Panc1 (cell line): ENCODE measurements around the gene RPL7A.

Experiments used
- POLR2AphosphoS5 ChIP-seq: IDR thresholded peaks from 2 replicates; pipeline ENCODE4 v1.6.1; 2012; ENCODE audit warnings: mild to moderate bottlenecking, low read depth, low read length, moderate library complexity
- TF ChIP-seq, protein P1 (sequence below): fragments of 450-650 bp; IDR thresholded peaks from 2 replicates; pipeline ENCODE4 v1.5.1; 2017; ENCODE audit warnings: mild to moderate bottlenecking
- TF ChIP-seq, protein P2 (sequence below), 2 experiments: IDR thresholded peaks; 2 replicates each; pipeline ENCODE4 v1.6.1; 2011 to 2012; ENCODE audit warnings: low read depth in 2 of 2, control low read depth in 1 of 2, low read length in 1 of 2, mild to moderate bottlenecking in 1 of 2, moderate library complexity in 1 of 2; ENCODE audit not compliant: insufficient read depth in 1 of 2

- TF ChIP-seq, protein P1, sequence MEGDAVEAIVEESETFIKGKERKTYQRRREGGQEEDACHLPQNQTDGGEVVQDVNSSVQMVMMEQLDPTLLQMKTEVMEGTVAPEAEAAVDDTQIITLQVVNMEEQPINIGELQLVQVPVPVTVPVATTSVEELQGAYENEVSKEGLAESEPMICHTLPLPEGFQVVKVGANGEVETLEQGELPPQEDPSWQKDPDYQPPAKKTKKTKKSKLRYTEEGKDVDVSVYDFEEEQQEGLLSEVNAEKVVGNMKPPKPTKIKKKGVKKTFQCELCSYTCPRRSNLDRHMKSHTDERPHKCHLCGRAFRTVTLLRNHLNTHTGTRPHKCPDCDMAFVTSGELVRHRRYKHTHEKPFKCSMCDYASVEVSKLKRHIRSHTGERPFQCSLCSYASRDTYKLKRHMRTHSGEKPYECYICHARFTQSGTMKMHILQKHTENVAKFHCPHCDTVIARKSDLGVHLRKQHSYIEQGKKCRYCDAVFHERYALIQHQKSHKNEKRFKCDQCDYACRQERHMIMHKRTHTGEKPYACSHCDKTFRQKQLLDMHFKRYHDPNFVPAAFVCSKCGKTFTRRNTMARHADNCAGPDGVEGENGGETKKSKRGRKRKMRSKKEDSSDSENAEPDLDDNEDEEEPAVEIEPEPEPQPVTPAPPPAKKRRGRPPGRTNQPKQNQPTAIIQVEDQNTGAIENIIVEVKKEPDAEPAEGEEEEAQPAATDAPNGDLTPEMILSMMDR = no peak
- TF ChIP-seq, protein P2, sequence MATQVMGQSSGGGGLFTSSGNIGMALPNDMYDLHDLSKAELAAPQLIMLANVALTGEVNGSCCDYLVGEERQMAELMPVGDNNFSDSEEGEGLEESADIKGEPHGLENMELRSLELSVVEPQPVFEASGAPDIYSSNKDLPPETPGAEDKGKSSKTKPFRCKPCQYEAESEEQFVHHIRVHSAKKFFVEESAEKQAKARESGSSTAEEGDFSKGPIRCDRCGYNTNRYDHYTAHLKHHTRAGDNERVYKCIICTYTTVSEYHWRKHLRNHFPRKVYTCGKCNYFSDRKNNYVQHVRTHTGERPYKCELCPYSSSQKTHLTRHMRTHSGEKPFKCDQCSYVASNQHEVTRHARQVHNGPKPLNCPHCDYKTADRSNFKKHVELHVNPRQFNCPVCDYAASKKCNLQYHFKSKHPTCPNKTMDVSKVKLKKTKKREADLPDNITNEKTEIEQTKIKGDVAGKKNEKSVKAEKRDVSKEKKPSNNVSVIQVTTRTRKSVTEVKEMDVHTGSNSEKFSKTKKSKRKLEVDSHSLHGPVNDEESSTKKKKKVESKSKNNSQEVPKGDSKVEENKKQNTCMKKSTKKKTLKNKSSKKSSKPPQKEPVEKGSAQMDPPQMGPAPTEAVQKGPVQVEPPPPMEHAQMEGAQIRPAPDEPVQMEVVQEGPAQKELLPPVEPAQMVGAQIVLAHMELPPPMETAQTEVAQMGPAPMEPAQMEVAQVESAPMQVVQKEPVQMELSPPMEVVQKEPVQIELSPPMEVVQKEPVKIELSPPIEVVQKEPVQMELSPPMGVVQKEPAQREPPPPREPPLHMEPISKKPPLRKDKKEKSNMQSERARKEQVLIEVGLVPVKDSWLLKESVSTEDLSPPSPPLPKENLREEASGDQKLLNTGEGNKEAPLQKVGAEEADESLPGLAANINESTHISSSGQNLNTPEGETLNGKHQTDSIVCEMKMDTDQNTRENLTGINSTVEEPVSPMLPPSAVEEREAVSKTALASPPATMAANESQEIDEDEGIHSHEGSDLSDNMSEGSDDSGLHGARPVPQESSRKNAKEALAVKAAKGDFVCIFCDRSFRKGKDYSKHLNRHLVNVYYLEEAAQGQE (IDR thresholded peaks at IDR 0.05; ENCODE audit: insufficient read depth in 1 of 2, low read depth in 2 of 2, low read length in 1 of 2) = no peak
- no peak for TF ChIP-seq POLR2AphosphoS5
Measured at GRCh38 chr9:133367778-133368177, 19.8 kb downstream of the RPL7A start.
